HCT116 (cell line): ENCODE data around the gene SLC30A7. TPM values are rescaled to one million over a fixed set of nuclear protein-coding genes. Genes with fewer than 3 reads are reported as not detected.

ENCODE experiments used
- ATAC-seq: fragments of 200-7000 bp; cut with Tn5 transposase; 2 replicates; pipeline ENCODE4 v1.9.1; 2020; ENCODE audit warnings: mild to moderate bottlenecking, moderate library complexity
- BruUV-seq: library from RNA; stranded (reverse); fragments of 400-500 nt; replicated peaks from 2 replicates; lab custom pipeline; 2021; lab: Mats Ljungman, UMichigan
- CTCF ChIA-PET: fragments of 300-600 bp; sonication (Branson Sonifier 250); formaldehyde crosslinking; loops from one replicate; lab custom pipeline; 2021; ENCODE audit warnings: antibody characterized with exemption; lab: Charles Lee
- POLR2A ChIA-PET: fragments of 300-600, 350-600 bp; sonication (Branson Sonifier 250); formaldehyde crosslinking; loops from one replicate; lab custom pipeline; 2021; ENCODE audit warnings: antibody characterized with exemption; lab: Charles Lee
- RAD21 ChIA-PET, 2 experiments: fragments of 300-600 bp; sonication (Branson Sonifier 250); formaldehyde crosslinking; loops; one replicate each; lab custom pipeline; 2023; ENCODE audit warnings: low total read pairs in 2 of 2; ENCODE audit not compliant: uncharacterized antibody in 2 of 2, unreplicated experiment in 2 of 2, low non-redundant PET in 1 of 2; lab: Charles Lee
- DNase-seq: peaks from one replicate; pipeline ENCODE4 v3.0.0-alpha.2; 2010; ENCODE audit warnings: low read depth, low spot score
- H2AFZ ChIP-seq: fragments of 200-600 bp; shearing (Covaris generic), sonication (generic); 2 replicates; pipeline ENCODE4 v1.6.1; 2017; ENCODE audit warnings: low read depth, mixed run types, mixed read lengths, antibody characterized with exemption, low read length; ENCODE audit not compliant: poor library complexity, severe bottlenecking
- H3K27ac ChIP-seq: 2 replicates; pipeline ENCODE4 v1.5.1; 2012; ENCODE audit warnings: low read depth, low read length
- H3K27me3 ChIP-seq: fragments of 200-600 bp; sonication (generic); 2 replicates; pipeline ENCODE4 v1.6.1; 2016; ENCODE audit warnings: mixed run types, low read length, mixed read lengths; ENCODE audit not compliant: insufficient read depth
- H3K36me3 ChIP-seq, 2 experiments: fragments of 200-500 bp in 1 of 2; fragments of 200-600 bp in 1 of 2; sonication (Bioruptor generic) in 1 of 2; sonication (generic) in 1 of 2; 2 replicates each; pipeline versions ENCODE4 v1.5.1 to v1.6.1; 2014 to 2016; ENCODE audit warnings: low read length in 2 of 2, inconsistent platforms in 1 of 2, mixed read lengths in 1 of 2, mixed run types in 1 of 2; ENCODE audit not compliant: insufficient read depth in 2 of 2, control insufficient read depth in 1 of 2
- H3K4me1 ChIP-seq, 2 experiments: fragments of 200-600 bp in 1 of 2; sonication (generic) in 1 of 2; 2 replicates each; pipeline versions ENCODE4 v1.5.1 to v1.6.1; 2012 to 2017; ENCODE audit warnings: low read length in 2 of 2, inconsistent platforms in 1 of 2, mild to moderate bottlenecking in 1 of 2, mixed read lengths in 1 of 2, mixed run types in 1 of 2, moderate library complexity in 1 of 2; ENCODE audit not compliant: insufficient read depth in 2 of 2, control insufficient read depth in 1 of 2
- H3K4me2 ChIP-seq: fragments of 200-600 bp; sonication (generic); 2 replicates; pipeline ENCODE4 v1.6.1; 2017; ENCODE audit warnings: mixed run types, low read length, mixed read lengths
- H3K4me3 ChIP-seq, 2 experiments: fragments of 200-600 bp in 1 of 2; sonication (generic) in 1 of 2; replicated peaks in 1 of 2; 2 replicates each; pipeline ENCODE4 v1.5.1; 2011 to 2016; ENCODE audit warnings: low read length in 2 of 2, control low read depth in 1 of 2, low read depth in 1 of 2, mild to moderate bottlenecking in 1 of 2, mixed read lengths in 1 of 2, mixed run types in 1 of 2
- H3K79me2 ChIP-seq: fragments of 200-600 bp; sonication (generic); 2 replicates; pipeline ENCODE4 v1.6.1; 2017; ENCODE audit warnings: mild to moderate bottlenecking, mixed run types, low read length, moderate library complexity, mixed read lengths; ENCODE audit not compliant: insufficient read depth
- H3K9ac ChIP-seq: fragments of 200-600 bp; sonication (generic); 2 replicates; pipeline ENCODE4 v1.6.1; 2016; ENCODE audit warnings: low read length, mixed read lengths
- H3K9me2 ChIP-seq: fragments of 200-600 bp; sonication (generic), shearing (Covaris generic); 2 replicates; pipeline ENCODE4 v1.6.1; 2017; ENCODE audit warnings: mixed run types, mild to moderate bottlenecking, moderate library complexity; ENCODE audit not compliant: insufficient read depth
- H3K9me3 ChIP-seq, 2 experiments: fragments of 200-500 bp in 1 of 2; fragments of 200-600 bp in 1 of 2; sonication (Bioruptor generic) in 1 of 2; sonication (generic) in 1 of 2; 2 replicates each; pipeline ENCODE4 v1.6.1; 2014 to 2017; ENCODE audit warnings: low read length in 2 of 2, mixed read lengths in 2 of 2, inconsistent platforms in 1 of 2, low read depth in 1 of 2, mild to moderate bottlenecking in 1 of 2, mixed run types in 1 of 2, moderate library complexity in 1 of 2; ENCODE audit not compliant: control insufficient read depth in 1 of 2, insufficient read depth in 1 of 2
- H4K20me1 ChIP-seq: fragments of 200-600 bp; sonication (generic), shearing (Covaris generic); 2 replicates; pipeline ENCODE4 v1.6.1; 2017; ENCODE audit warnings: mixed run types, mild to moderate bottlenecking, moderate library complexity; ENCODE audit not compliant: insufficient read depth
- ATF3 ChIP-seq: IDR thresholded peaks from 2 replicates; pipeline ENCODE4 v1.6.1; 2012
- CBX3 ChIP-seq: IDR thresholded peaks from 2 replicates; pipeline ENCODE4 v1.6.1; 2012; ENCODE audit warnings: low read depth
- CEBPB ChIP-seq: IDR thresholded peaks from 2 replicates; pipeline ENCODE4 v1.6.1; 2012; ENCODE audit warnings: low read depth
- CTCF ChIP-seq, 3 experiments: fragments of 200-600 bp in 1 of 3; sonication (generic) in 1 of 3; IDR thresholded peaks in 2 of 3; conservative IDR thresholded peaks in 1 of 3; 2 replicates each; pipeline ENCODE4 v1.5.1; 2012 to 2017; ENCODE audit warnings: low read depth in 2 of 3, low read length in 2 of 3, antibody characterized with exemption in 1 of 3, borderline replicate concordance in 1 of 3, control low read depth in 1 of 3, mild to moderate bottlenecking in 1 of 3, mixed read lengths in 1 of 3, mixed run types in 1 of 3, moderate library complexity in 1 of 3; ENCODE audit not compliant: insufficient read depth in 1 of 3
- EGR1 ChIP-seq: IDR thresholded peaks from 2 replicates; pipeline ENCODE4 v1.6.1; 2012; ENCODE audit warnings: low read depth
- ELF1 ChIP-seq: IDR thresholded peaks from 2 replicates; pipeline ENCODE4 v1.6.1; 2012; ENCODE audit warnings: low read depth, borderline replicate concordance
- EZH2phosphoT487 ChIP-seq: fragments of 200-600 bp; IDR thresholded peaks from 2 replicates; pipeline ENCODE4 v1.6.1; 2018; ENCODE audit warnings: antibody characterized with exemption, borderline replicate concordance
- FOSL1 ChIP-seq: IDR thresholded peaks from 2 replicates; pipeline ENCODE4 v1.6.1; 2012; ENCODE audit warnings: low read depth
- JUND ChIP-seq: IDR thresholded peaks from 2 replicates; pipeline ENCODE4 v1.6.1; 2012
- POLR2A ChIP-seq: IDR thresholded peaks from 2 replicates; pipeline ENCODE4 v1.7.0; 2011; ENCODE audit warnings: borderline replicate concordance; ENCODE audit not compliant: insufficient read depth, insufficient read length; ENCODE audit errors: extremely low read depth
- RAD21 ChIP-seq: IDR thresholded peaks from 2 replicates; pipeline ENCODE4 v1.6.1; 2012; ENCODE audit warnings: low read depth, mild to moderate bottlenecking
- REST ChIP-seq: IDR thresholded peaks from 2 replicates; pipeline ENCODE4 v1.6.1; 2012; ENCODE audit warnings: low read depth
- SIN3A ChIP-seq: IDR thresholded peaks from 2 replicates; pipeline ENCODE4 v1.6.1; 2012; ENCODE audit warnings: low read depth
- SP1 ChIP-seq: IDR thresholded peaks from 2 replicates; pipeline ENCODE4 v1.6.1; 2012; ENCODE audit warnings: low read depth
- TCF7L2 ChIP-seq: IDR thresholded peaks from 2 replicates; pipeline ENCODE4 v1.7.0; 2011; ENCODE audit warnings: borderline replicate concordance, inconsistent platforms; ENCODE audit not compliant: insufficient read depth, insufficient read length; ENCODE audit errors: extremely low read depth
- YY1 ChIP-seq: IDR thresholded peaks from 2 replicates; pipeline ENCODE4 v1.6.1; 2011; ENCODE audit warnings: low read length, low read depth, moderate library complexity, mild to moderate bottlenecking; ENCODE audit not compliant: insufficient replicate concordance; ENCODE audit errors: extremely low read depth
- ZFX ChIP-seq: fragments of 450-650 bp; IDR thresholded peaks from 2 replicates; pipeline ENCODE4 v1.6.1; 2017
- ZNF274 ChIP-seq: fragments of 200-500 bp; sonication (Bioruptor generic); IDR thresholded peaks from 2 replicates; pipeline ENCODE4 v1.6.1; 2014; ENCODE audit warnings: mild to moderate bottlenecking, low read depth, low read length, inconsistent platforms
- intact Hi-C: fragments of 100-400 bp; cut with micrococcal nuclease; formaldehyde crosslinking; loops from 2 replicates; pipeline ENCODE4 v1.10.0; 2022
- total RNA-seq: library from RNA; stranded (reverse); gene quantifications from one replicate; pipeline ENCODE4 v1.2.1, GENCODE V29; 2021; ENCODE audit not compliant: unreplicated experiment
- TF ChIP-seq, protein P1 (sequence below): IDR thresholded peaks from 2 replicates; pipeline ENCODE4 v1.6.1; 2012
- TF ChIP-seq, protein P2 (sequence below): IDR thresholded peaks from 2 replicates; pipeline ENCODE4 v1.6.1; 2011; ENCODE audit warnings: mild to moderate bottlenecking, low read length, moderate library complexity; ENCODE audit not compliant: insufficient replicate concordance; ENCODE audit errors: extremely low read depth

Gene SLC30A7
- total RNA-seq, 1 experiment from 2014 or later = 23.3 TPM

DNA sequence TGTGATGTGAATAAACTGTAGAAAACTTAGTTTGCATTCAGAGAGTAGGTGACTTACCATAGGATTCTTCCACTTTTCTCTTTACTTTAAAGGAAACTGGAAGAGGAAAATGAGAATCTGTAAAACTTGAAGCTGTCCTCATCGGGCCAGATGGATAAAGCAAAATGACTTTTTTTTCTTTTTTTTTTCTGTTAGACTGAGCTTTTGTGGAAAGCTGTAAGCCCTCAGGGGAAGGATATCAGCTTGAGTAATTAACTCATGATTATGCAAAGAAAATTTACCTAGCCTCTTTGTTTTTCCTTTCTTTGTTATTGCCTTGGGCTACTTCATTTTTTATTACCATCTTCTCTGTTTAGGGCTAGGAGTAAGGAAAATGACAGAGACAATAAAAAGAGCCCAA is 76.3 kb downstream of the SLC30A7 start:
- intact Hi-C loops = no loop called here
- H4K20me1 ChIP-seq = peaks cover 4% of the 10 kb centered on the region
- H3K27ac ChIP-seq = no peak overlapping the region
- no peaks in the 10 kb centered on the region for H3K9me3 ChIP-seq
- DNase-seq (no peak), ATAC-seq (no peak)
- no peak overlapping the region for H3K4me2 ChIP-seq
- H3K36me3 ChIP-seq = no peaks in the 10 kb centered on the region; a peak in 1 of 4 replicates
- no peak overlapping the region for H3K9ac ChIP-seq
- H3K79me2 ChIP-seq = no peaks in the 10 kb centered on the region
- POLR2A ChIA-PET = no interaction called here
- CTCF ChIA-PET = no interaction called here
- H3K4me3 ChIP-seq = no peak overlapping the region
- no peaks in the 10 kb centered on the region for H3K27me3 ChIP-seq
- RAD21 ChIA-PET = no interaction called here
- H3K4me1 ChIP-seq = no peaks in the 10 kb centered on the region
- no peak for TF ChIP-seq SP1
- TF ChIP-seq SIN3A = no peak
- TF ChIP-seq YY1 = no peak
- TF ChIP-seq EGR1 = no peak
- TF ChIP-seq EZH2phosphoT487 = no peak
- TF ChIP-seq CEBPB = no peak
- TF ChIP-seq ZNF274 = no peak
- TF ChIP-seq REST = no peak
- TF ChIP-seq POLR2A = no peak
- TF ChIP-seq CTCF (IDR thresholded peaks at IDR 0.05 in 2 of 3, conservative IDR thresholded peaks at IDR 0.05 in 1 of 3; ENCODE audit: borderline replicate concordance in 1 of 3, insufficient read depth in 1 of 3, low read depth in 2 of 3, low read length in 2 of 3) = no peak
- TF ChIP-seq ZFX = no peak
- no peak for TF ChIP-seq JUND
- TF ChIP-seq, protein P1, sequence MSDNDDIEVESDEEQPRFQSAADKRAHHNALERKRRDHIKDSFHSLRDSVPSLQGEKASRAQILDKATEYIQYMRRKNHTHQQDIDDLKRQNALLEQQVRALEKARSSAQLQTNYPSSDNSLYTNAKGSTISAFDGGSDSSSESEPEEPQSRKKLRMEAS = no peak
- TF ChIP-seq, protein P2, sequence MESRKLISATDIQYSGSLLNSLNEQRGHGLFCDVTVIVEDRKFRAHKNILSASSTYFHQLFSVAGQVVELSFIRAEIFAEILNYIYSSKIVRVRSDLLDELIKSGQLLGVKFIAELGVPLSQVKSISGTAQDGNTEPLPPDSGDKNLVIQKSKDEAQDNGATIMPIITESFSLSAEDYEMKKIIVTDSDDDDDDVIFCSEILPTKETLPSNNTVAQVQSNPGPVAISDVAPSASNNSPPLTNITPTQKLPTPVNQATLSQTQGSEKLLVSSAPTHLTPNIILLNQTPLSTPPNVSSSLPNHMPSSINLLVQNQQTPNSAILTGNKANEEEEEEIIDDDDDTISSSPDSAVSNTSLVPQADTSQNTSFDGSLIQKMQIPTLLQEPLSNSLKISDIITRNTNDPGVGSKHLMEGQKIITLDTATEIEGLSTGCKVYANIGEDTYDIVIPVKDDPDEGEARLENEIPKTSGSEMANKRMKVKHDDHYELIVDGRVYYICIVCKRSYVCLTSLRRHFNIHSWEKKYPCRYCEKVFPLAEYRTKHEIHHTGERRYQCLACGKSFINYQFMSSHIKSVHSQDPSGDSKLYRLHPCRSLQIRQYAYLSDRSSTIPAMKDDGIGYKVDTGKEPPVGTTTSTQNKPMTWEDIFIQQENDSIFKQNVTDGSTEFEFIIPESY = no peak
- no peak for TF ChIP-seq RAD21
- TF ChIP-seq FOSL1 = no peak
- no peak for TF ChIP-seq TCF7L2
- no peak for TF ChIP-seq ELF1
- no peak for TF ChIP-seq CBX3
- TF ChIP-seq ATF3 = no peak
- no peaks in the 10 kb centered on the region for H3K9me2 ChIP-seq
- no TSS peak for BruUV-seq
- H2AFZ ChIP-seq = no peak overlapping the region
